OCI-LY7 (cell line): ENCODE results near the gene LAMA3. TPM values are rescaled to one million over a fixed set of nuclear protein-coding genes. Genes with fewer than 3 reads are reported as not detected.

Experiments used
- BruUV-seq: library from RNA; stranded (reverse); fragments of 400-500 nt; replicated peaks from 2 replicates; lab custom pipeline; 2021; lab: Mats Ljungman, UMichigan
- CTCF ChIA-PET: fragments of 300-600 bp; sonication (Branson Sonifier 250); formaldehyde crosslinking; loops from one replicate; lab custom pipeline; 2022; ENCODE audit warnings: antibody characterized with exemption; ENCODE audit not compliant: unreplicated experiment; lab: Charles Lee
- POLR2A ChIA-PET: fragments of 300-600 bp; sonication (Branson Sonifier 250); formaldehyde crosslinking; loops from one replicate; lab custom pipeline; 2022; ENCODE audit warnings: antibody characterized with exemption; lab: Charles Lee
- DNase-seq: peaks from one replicate; pipeline ENCODE4 v3.0.0-alpha.2; 2015; ENCODE audit warnings: low spot score
- H2AFZ ChIP-seq: fragments of 200-600 bp; sonication (generic), shearing (Covaris generic); 2 replicates; pipeline ENCODE4 v1.6.1; 2014; ENCODE audit warnings: mild to moderate bottlenecking, antibody characterized with exemption, low read length, moderate library complexity
- H3K27ac ChIP-seq: fragments of 200-600 bp; sonication (generic); 2 replicates; pipeline ENCODE4 v1.5.1; 2014; ENCODE audit warnings: mixed run types, low read depth, mild to moderate bottlenecking, moderate library complexity, low read length, inconsistent platforms; ENCODE audit not compliant: poor library complexity, severe bottlenecking
- H3K36me3 ChIP-seq: fragments of 200-600 bp; sonication (generic); 2 replicates; pipeline ENCODE4 v1.6.1; 2014; ENCODE audit warnings: mild to moderate bottlenecking, antibody characterized with exemption, low read length, moderate library complexity, mixed read lengths; ENCODE audit not compliant: insufficient read depth
- H3K4me1 ChIP-seq: fragments of 200-600 bp; sonication (generic); 2 replicates; pipeline ENCODE4 v1.5.1; 2014; ENCODE audit warnings: mild to moderate bottlenecking, low read length; ENCODE audit not compliant: insufficient read depth, poor library complexity, severe bottlenecking
- H3K4me2 ChIP-seq: fragments of 200-600 bp; sonication (generic); 2 replicates; pipeline ENCODE4 v1.6.1; 2014; ENCODE audit warnings: mild to moderate bottlenecking, low read length
- H3K4me3 ChIP-seq: fragments of 200-600 bp; sonication (generic); 2 replicates; pipeline ENCODE4 v1.5.1; 2014; ENCODE audit warnings: mild to moderate bottlenecking, low read depth, low read length; ENCODE audit not compliant: poor library complexity, severe bottlenecking
- H3K79me2 ChIP-seq: fragments of 200-600 bp; sonication (generic); 2 replicates; pipeline ENCODE4 v1.6.1; 2016; ENCODE audit warnings: low read depth, mild to moderate bottlenecking, low read length, moderate library complexity, mixed read lengths; ENCODE audit not compliant: insufficient read depth
- H3K9me2 ChIP-seq: fragments of 200-600 bp; sonication (generic); 2 replicates; pipeline ENCODE4 v1.6.1; 2016; ENCODE audit warnings: mild to moderate bottlenecking, low read length, mixed read lengths; ENCODE audit not compliant: insufficient read depth
- H3K9me3 ChIP-seq: fragments of 200-600 bp; sonication (generic); 2 replicates; pipeline ENCODE4 v1.6.1; 2014; ENCODE audit warnings: mild to moderate bottlenecking, mixed run types, low read length, mixed read lengths
- H4K20me1 ChIP-seq: fragments of 200-600 bp; sonication (generic); 2 replicates; pipeline ENCODE4 v1.6.1; 2014; ENCODE audit warnings: mild to moderate bottlenecking, antibody characterized with exemption, low read length, moderate library complexity, mixed read lengths; ENCODE audit not compliant: insufficient read depth
- EZH2phosphoT487 ChIP-seq: fragments of 200-600 bp; sonication (generic); IDR thresholded peaks from 2 replicates; pipeline ENCODE4 v1.6.1; 2018; ENCODE audit warnings: low read depth, borderline replicate concordance, mild to moderate bottlenecking, mixed run types, antibody characterized with exemption, low read length, moderate library complexity, mixed read lengths
- intact Hi-C: fragments of 100-400 bp; cut with micrococcal nuclease; formaldehyde crosslinking; loops from one replicate; pipeline ENCODE4 v1.10.0; 2022; ENCODE audit not compliant: unreplicated experiment
- total RNA-seq, 2 experiments: library from RNA; depleted of rRNA in 1 of 2; stranded (reverse); fragments of >200 nt in 1 of 2; shearing (Covaris generic) in 1 of 2; gene quantifications; 2 replicates each; pipeline ENCODE4 v1.2.3, GENCODE V29; 2014 to 2022
- TF ChIP-seq, protein P1 (sequence below): fragments of 200-600 bp; sonication (generic); conservative IDR thresholded peaks from 2 replicates; pipeline ENCODE4 v1.5.1; 2014; ENCODE audit warnings: mild to moderate bottlenecking, antibody characterized with exemption, low read length, moderate library complexity, mixed read lengths

LAMA3 gene
- total RNA-seq, 2 experiments from 2014 or later, result 0.16 to 1.6 TPM

DNA sequence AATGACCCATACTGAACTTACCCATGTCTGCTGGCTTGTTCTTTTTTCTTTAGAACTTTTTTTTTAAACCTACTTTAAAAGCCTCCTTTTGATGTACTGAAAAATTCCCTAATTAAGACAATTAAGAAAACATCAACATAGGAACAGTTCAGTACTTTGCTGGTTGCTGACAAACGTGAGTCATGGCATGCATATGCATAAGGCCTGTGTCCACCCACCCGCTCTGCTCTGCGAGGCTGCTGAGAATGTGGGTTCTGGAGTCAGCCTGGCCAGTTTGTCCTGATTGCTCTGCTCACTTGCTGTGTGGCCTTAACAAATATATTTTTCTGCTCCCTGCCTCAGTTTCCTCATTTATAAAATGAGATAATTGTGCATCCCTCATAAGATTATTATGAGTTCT lies 27.3 kb downstream of the LAMA3 start:
- DNase-seq, result no peak
- ChIA-PET CTCF (no interaction called here), POLR2A (interaction anchor here (0.7 kb wide), 1 partner anchor 278 kb away, joined by 4 read pairs; no protein-coding TSS in a partner anchor)
- BruUV-seq, result no TSS peak
- H3K4me2 ChIP-seq, result no peak overlapping the region
- H3K4me3 ChIP-seq, result no peak overlapping the region
- TF ChIP-seq, protein P1, sequence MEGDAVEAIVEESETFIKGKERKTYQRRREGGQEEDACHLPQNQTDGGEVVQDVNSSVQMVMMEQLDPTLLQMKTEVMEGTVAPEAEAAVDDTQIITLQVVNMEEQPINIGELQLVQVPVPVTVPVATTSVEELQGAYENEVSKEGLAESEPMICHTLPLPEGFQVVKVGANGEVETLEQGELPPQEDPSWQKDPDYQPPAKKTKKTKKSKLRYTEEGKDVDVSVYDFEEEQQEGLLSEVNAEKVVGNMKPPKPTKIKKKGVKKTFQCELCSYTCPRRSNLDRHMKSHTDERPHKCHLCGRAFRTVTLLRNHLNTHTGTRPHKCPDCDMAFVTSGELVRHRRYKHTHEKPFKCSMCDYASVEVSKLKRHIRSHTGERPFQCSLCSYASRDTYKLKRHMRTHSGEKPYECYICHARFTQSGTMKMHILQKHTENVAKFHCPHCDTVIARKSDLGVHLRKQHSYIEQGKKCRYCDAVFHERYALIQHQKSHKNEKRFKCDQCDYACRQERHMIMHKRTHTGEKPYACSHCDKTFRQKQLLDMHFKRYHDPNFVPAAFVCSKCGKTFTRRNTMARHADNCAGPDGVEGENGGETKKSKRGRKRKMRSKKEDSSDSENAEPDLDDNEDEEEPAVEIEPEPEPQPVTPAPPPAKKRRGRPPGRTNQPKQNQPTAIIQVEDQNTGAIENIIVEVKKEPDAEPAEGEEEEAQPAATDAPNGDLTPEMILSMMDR, result no peak
- TF ChIP-seq EZH2phosphoT487, result no peak
- H3K9me3 ChIP-seq, result no peaks in the 10 kb centered on the region
- no peaks in the 10 kb centered on the region for H3K9me2 ChIP-seq
- H3K4me1 ChIP-seq, result no peaks in the 10 kb centered on the region
- H3K27ac ChIP-seq, result no peak overlapping the region
- H3K36me3 ChIP-seq, result no peaks in the 10 kb centered on the region
- intact Hi-C loops, result no loop called here
- no peaks in the 10 kb centered on the region for H3K79me2 ChIP-seq
- H4K20me1 ChIP-seq, result no peaks in the 10 kb centered on the region
- no peak overlapping the region for H2AFZ ChIP-seq

DNA sequence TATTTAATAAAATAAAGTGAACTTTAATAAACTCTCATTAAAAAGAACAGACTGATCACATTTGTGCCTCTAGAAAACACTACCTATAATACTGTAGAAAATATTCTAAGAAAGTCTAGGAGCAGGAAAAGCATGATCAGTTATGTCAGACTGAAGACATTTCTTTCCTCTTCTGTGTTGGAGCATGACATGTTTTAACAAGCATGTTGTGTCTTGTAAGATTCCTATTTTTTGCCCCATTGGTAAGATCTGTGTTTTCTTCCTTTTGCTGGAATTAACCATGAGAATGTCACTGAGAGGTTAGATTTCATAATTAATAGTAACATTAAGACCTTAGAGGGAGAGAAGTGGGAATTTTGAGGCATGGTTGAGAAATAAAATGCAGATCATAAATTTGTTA lies 27.7 kb downstream of the LAMA3 start:
- Histone ChIP-seq H3K27ac (no peak overlapping the region), H3K4me1 (no peaks in the 10 kb centered on the region), H2AFZ (no peak overlapping the region), H3K9me3 (no peaks in the 10 kb centered on the region), H3K4me3 (no peak overlapping the region), H3K79me2 (no peaks in the 10 kb centered on the region), H4K20me1 (no peaks in the 10 kb centered on the region), H3K36me3 (no peaks in the 10 kb centered on the region), H3K4me2 (no peak overlapping the region), H3K9me2 (no peaks in the 10 kb centered on the region)
- ChIA-PET POLR2A (no interaction called here), CTCF (no interaction called here)
- intact Hi-C loops, result no loop called here
- no TSS peak for BruUV-seq
- no peak for TF ChIP-seq EZH2phosphoT487
- TF ChIP-seq, protein P1, result no peak
- DNase-seq, result no peak

DNA sequence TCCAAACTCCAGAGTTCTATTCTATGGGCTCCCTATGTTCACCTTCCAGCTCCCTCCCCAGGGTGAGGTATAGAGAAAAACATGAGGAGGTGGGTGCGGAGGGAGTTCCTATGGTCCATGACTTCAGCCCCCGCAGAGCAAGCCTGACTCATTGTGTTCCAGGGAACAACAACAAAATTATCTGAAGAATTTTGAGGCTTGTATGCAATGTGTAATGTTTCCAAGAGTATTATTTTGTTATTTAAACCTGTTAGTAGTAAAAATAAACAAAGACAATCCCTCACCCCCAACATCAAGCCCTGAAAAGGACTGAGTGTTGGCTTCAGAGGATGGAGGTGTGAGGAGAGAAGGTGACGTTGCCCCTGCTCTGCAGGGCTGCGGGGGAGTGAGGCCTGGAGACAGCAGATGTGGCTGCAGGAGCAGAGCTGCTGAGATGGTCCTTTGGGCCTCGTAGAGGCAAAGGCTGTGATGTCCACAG lies 29.0 kb downstream of the LAMA3 start:
- TF ChIP-seq, protein P1, result no peak
- no peak for TF ChIP-seq EZH2phosphoT487
- BruUV-seq, result no TSS peak
- no peak overlapping the region for H3K4me2 ChIP-seq
- no peak overlapping the region for H2AFZ ChIP-seq
- H3K4me1 ChIP-seq, result no peaks in the 10 kb centered on the region
- H3K9me2 ChIP-seq, result no peaks in the 10 kb centered on the region
- no peaks in the 10 kb centered on the region for H3K36me3 ChIP-seq
- no peaks in the 10 kb centered on the region for H3K9me3 ChIP-seq
- H3K27ac ChIP-seq, result no peak overlapping the region
- no peak overlapping the region for H3K4me3 ChIP-seq
- no peaks in the 10 kb centered on the region for H3K79me2 ChIP-seq
- ChIA-PET POLR2A (no interaction called here), CTCF (no interaction called here)
- intact Hi-C loops, result no loop called here
- no peaks in the 10 kb centered on the region for H4K20me1 ChIP-seq
- no peak for DNase-seq
